Erythroblast (primary cell): ENCODE measurements around the gene MDGA2.

Source experiments
- GATA1 ChIP-seq: IDR thresholded peaks from 2 replicates; pipeline ENCODE4 v1.6.1; 2011; ENCODE audit warnings: low read depth, mild to moderate bottlenecking, control low read depth, low read length, moderate library complexity
- POLR2A ChIP-seq: IDR thresholded peaks from 2 replicates; pipeline ENCODE4 v1.6.1; 2011; ENCODE audit warnings: mild to moderate bottlenecking, low read length

DNA sequence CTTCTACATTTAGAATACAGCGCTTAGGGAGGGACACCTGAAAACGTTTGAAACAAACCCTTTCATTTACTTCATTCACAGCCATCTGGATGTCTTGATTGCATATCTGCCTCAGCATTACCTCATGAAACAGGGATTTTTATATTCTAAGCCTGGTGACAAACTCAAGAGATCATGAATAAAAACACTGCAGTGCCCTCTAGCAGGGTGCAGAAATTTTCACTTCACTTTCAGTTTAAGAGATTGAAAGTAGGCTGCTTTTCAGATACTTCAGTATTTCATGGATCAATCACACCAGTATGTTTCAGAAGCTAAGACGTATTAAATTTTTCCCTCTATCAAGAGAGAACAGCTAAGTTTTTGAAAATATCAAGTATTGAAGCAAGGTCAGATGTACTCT is 467.8 kb downstream of the MDGA2 start:
- TF ChIP-seq GATA1 = no peak
- TF ChIP-seq POLR2A = no peak
